NCI-H2107 treated with DMSO at 0.1 percent for 48 hours (cell line): ENCODE data around the gene MRTFA.
A peak's percentile ranks its signal among the peaks of the same experiment; 100 is the strongest.
"Not testable (repeated sequence)": the region's sequence is repeated elsewhere in the genome, so short reads cannot be mapped to it uniquely, and the experiment has no call there.

Experiments
- DNase-seq: peaks from one replicate; lab custom pipeline; 2025; ENCODE audit not compliant: unreplicated experiment; lab: John Stamatoyannopoulos, UW

The MRTFA gene

GRCh38 chr22:40525250-40525884 is 111.2 kb downstream of the MRTFA start:
- DNase-seq = no peak

GRCh38 chr22:40524392-40525249 is 111.9 kb downstream of the MRTFA start:
- DNase-seq = no peak

- no peak for DNase-seq
Observed at GRCh38 chr22:40522141-40522540, 114.4 kb downstream of the MRTFA start.

GRCh38 chr22:40521046-40521445 is 115.5 kb downstream of the MRTFA start:
- DNase-seq = no peak

- DNase-seq = no peak
Observed at GRCh38 chr22:40520562-40520961, 116.0 kb downstream of the MRTFA start.

- DNase-seq = no peak
Observed at GRCh38 chr22:40519948-40520331, 116.6 kb downstream of the MRTFA start.

GRCh38 chr22:40519284-40519947 is 117.1 kb downstream of the MRTFA start:
- no peak for DNase-seq

- no peak for DNase-seq
Observed at GRCh38 chr22:40518840-40519239, 117.7 kb downstream of the MRTFA start.

- DNase-seq = no peak
Observed at GRCh38 chr22:40517631-40518030, 118.9 kb downstream of the MRTFA start.

GRCh38 chr22:40516416-40516815 is 120.1 kb downstream of the MRTFA start:
- no peak for DNase-seq

- DNase-seq = peak; percentile 45
Observed at GRCh38 chr22:40512426-40513136, 123.9 kb downstream of the MRTFA start.

GRCh38 chr22:40511604-40512003 is 124.9 kb downstream of the MRTFA start:
- DNase-seq = no peak

- DNase-seq = no peak
Observed at GRCh38 chr22:40510631-40511364, 125.7 kb downstream of the MRTFA start.

GRCh38 chr22:40509401-40510134 is 127.0 kb downstream of the MRTFA start:
- no peak for DNase-seq

- not testable (repeated sequence) for DNase-seq
Observed at GRCh38 chr22:40508046-40508445, 128.5 kb downstream of the MRTFA start.

- DNase-seq = no peak
Observed at GRCh38 chr22:40507491-40507890, 129.0 kb downstream of the MRTFA start.

- no peak for DNase-seq
Observed at GRCh38 chr22:40506762-40507161, 129.8 kb downstream of the MRTFA start.

- DNase-seq = no peak
Observed at GRCh38 chr22:40504285-40505249, 132.0 kb downstream of the MRTFA start.

GRCh38 chr22:40502919-40503318 is 133.6 kb downstream of the MRTFA start:
- no peak for DNase-seq
